ENCODE data around the gene IGFBP3. TPM values are rescaled to one million over a fixed set of nuclear protein-coding genes. Genes with fewer than 3 reads are reported as not detected.

Gene IGFBP3
- total and polyA plus RNA-seq, 2 donors from 2014 or later = 50.5 to 193 TPM

GRCh38 chr7:45863715-45864114 lies 57.4 kb downstream of the IGFBP3 start:
- no peak for FAIRE-seq
- no peaks in the 10 kb centered on the region for H3K4me1 ChIP-seq (ENCODE audit: control insufficient read depth in 2 of 3, insufficient read depth in 2 of 3, low read depth in 1 of 3, low read length in 3 of 3)
- intact Hi-C loops (cut with DNase I) = loop anchor here (10.0 kb wide), 1 partner anchor 709 kb away; the partner anchor contains the start of gene RAMP3

More at GRCh38 chr7:45863715-45864114, 57.4 kb downstream of the IGFBP3 start:
- no peak overlapping the region for H3K4me3 ChIP-seq (ENCODE audit: low read length in 3 of 3)
- H3K27me3 ChIP-seq (ENCODE audit: control insufficient read depth, insufficient read depth, low read length) = no peaks in the 10 kb centered on the region
- TF ChIP-seq CTCF (IDR thresholded peaks at IDR 0.05; ENCODE audit: borderline replicate concordance, extremely low read depth, insufficient read depth) = no peak
- H3K9me3 ChIP-seq (ENCODE audit: control insufficient read depth in 2 of 3, insufficient read depth in 1 of 3, low read length in 3 of 3) = no peaks in the 10 kb centered on the region
- H3K36me3 ChIP-seq (ENCODE audit: control insufficient read depth in 2 of 3, insufficient read depth in 3 of 3, low read length in 3 of 3) = no peaks in the 10 kb centered on the region
- no peak overlapping the region for H3K9ac ChIP-seq (ENCODE audit: low read length in 3 of 3)
- DNase-seq = no peak
- H3K27ac ChIP-seq (ENCODE audit: low read depth in 2 of 2, low read length in 2 of 2) = no peak overlapping the region

Other genes with a start within 250 kb of the IGFBP3 start
- not detected for gene CCDC201, start 48.2 kb downstream of the IGFBP3 start, total RNA-seq
- not detected for gene CCDC201, start 48.2 kb downstream of the IGFBP3 start, polyA plus RNA-seq (ENCODE audit: insufficient read depth, low read depth, low replicate concordance)
- not detected for gene IGFBP1, start 32.8 kb downstream of the IGFBP3 start, total RNA-seq
- gene IGFBP1, start 32.8 kb downstream of the IGFBP3 start, polyA plus RNA-seq (ENCODE audit: insufficient read depth, low read depth, low replicate concordance) = 0.65 TPM